HG03095 (cell line): ENCODE results near the gene POMT2.

ENCODE experiments used
- ATAC-seq: cut with Tn5 transposase; IDR thresholded peaks from one replicate; pipeline ENCODE4 v1.9.1; 2021; ENCODE audit warnings: moderate library complexity; ENCODE audit not compliant: unreplicated experiment

The POMT2 gene

DNA sequence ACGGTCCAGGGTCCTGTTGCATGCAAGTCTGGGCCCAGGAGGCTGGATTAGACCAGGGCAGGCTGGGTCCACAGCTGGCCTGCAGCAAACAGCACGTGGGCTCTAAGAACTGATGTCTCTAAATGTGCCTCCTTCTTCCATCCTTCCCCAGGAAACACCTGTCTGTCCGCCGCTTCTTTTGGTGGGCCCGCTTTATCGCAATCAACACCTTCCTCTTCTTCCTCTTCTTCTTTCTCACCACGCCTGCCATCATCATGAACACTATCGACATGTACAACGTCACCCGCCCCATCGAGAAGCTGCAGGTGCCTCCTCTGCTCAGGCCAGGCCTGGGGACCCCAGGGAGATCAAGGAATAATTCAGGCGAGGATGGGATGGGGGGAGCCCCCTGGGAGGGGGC is 77.9 kb downstream of the POMT2 start:
- no peak for ATAC-seq

GRCh38 chr14:77241955-77242354 is 78.7 kb downstream of the POMT2 start:
- no peak for ATAC-seq

DNA sequence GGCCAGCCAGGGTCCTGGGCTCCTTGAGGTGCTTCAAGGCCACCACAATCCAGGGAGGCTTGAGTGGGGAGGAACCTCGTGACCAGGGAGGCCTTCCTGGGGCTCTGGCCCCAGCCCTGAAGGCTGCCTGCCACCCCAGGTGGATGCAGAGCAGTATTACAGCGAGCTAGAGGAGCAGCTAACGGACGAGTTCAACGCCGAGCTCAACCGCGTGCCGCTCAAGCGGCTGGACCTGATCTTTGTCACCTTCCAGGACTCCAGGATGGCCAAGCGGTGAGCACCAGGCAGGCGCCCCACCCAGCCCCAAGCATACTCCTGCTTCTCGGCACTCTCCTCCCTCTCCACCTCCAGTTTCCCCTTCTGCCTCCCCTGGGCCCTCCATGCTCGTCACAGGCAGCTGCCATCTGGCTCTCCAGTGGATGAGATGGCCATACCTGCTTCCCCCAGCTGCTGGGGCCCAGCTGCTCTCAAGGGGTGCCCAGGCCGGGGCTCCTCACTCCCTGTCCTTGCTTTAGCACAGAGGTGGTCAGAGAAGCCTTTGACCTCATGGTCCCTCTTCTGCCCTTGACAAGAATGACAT is 80.3 kb downstream of the POMT2 start:
- ATAC-seq: no peak

- no peak for ATAC-seq
Observed at GRCh38 chr14:77239412-77239811, 81.3 kb downstream of the POMT2 start.

DNA sequence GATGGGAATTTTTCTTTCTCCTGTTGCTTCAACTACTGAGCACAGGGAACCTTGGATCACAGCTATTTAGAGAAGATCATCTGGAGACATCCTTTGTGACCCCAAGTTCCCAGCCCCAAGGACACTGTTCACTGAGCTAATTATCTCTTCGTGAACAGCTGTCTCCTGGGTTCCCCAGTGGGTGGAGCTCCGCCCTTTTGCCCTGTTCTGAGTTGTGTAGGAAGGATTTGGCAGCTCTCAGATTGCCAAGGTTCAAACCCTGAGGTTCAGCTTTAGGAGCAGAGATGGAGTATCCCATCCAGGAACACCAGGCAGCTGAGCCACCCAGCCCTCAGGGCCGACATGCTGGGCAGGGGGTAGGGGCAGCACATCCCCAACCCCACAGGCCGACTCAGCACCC is 81.7 kb downstream of the POMT2 start:
- ATAC-seq: no peak

DNA sequence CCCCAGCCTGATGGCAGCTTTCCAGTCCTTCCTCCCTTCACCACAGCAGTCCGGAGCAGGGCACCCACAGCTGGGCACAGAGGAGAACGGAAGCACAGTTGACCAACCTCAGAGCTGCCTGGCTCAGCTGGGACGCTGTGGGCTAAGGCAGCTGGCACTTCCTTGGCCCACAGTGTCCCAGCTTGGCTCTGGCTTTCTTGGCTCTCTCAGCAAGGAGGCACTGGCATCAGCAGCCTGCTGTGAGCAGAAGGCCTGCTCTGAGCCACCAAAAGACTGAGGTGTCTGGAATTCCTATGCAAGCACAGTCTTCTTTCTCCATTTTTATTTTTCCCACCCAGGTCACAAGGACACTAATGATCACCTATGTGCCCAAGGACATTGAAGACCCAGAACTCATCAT is 82.3 kb downstream of the POMT2 start:
- ATAC-seq: no peak

DNA sequence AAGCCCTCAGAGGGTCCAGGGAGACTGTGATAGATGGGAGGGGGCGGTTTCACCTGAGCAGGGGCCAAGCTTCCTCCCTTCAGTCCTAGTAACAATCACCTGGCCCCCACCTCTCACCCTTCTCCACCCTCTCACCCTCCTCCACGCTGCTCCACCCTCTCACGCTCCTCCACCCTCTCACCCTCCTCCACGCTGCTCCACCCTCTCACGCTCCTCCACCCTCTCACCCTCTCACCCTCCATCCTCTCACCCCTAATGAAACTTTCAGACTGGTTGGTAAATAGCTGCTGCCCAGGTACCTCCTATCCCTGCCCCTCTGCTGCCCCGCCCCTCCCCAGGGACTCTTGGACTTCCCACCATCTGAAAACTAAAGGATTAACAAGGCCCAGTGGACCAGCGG is 83.9 kb downstream of the POMT2 start:
- no peak for ATAC-seq

DNA sequence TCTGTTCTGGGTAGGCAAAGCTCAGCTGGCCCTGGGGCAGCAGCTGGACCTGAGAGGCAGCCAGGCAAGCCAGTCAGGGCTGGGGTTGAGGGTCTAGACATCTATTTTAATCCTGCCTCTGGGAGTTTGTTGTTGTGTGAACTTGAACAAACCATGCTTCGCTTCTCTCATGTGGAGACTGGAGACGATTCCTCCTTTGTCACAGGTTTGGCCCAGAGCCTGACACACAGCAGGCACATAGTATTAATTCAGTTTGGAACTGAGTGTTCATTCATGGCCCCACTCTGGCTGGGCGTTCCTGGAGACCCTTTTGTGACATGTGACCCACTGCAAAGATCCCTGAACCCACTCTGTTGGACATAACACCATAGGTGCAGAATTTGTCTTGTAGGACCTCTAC is 89.0 kb downstream of the POMT2 start:
- ATAC-seq: no peak

DNA sequence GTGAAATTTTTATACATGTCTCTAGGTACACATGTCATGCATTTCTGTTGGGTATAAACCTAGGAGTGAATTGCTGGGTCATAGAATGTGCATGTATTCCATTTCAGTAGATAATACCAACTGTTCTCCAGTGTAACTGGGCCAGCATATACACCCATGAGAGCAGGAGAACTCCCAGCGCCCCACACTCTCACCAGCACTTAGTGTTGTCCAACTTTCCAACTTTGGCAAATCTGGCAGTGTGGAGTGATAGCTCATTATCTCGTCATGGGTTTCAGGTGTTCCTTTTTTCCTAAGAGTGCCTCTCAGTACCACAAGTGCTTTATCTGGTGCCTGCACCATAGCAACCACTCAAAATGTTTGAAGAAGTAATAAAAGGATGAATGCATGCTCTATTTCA is 89.8 kb downstream of the POMT2 start:
- no peak for ATAC-seq

GRCh38 chr14:77228056-77228455 is 92.6 kb downstream of the POMT2 start:
- ATAC-seq: no peak

- ATAC-seq: no peak
Observed at GRCh38 chr14:77225892-77226557, 94.7 kb downstream of the POMT2 start.

DNA sequence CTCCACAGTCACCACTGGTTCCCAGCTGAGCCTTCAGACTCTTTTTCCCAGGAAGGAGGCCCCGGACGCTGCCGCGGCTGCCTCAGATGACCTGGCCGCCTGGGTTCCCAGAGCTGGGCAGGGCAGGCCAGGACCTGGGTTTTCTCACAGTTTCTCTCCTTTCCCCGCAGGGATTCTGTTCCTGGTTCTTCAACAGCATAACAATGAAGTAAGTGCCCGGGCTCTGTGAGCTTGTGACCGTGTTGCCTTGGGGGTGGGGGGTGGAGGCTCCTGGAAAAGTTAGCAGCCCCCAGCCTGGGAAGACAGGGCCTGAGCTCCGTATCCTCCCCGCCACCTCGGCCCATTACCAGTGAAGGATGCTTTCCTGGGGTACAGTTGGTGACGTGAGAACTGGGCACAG is 95.4 kb downstream of the POMT2 start:
- ATAC-seq: no peak
